HepG2 (cell line): Measurements from ENCODE around the gene DSC2. TPM values are rescaled to one million over a fixed set of nuclear protein-coding genes. Genes with fewer than 3 reads are reported as not detected.

ENCODE experiments used
- CBX2 ChIP-seq, 2 experiments: fragments of 200-600 bp in 1 of 2; sonication (generic); formaldehyde crosslinking in 1 of 2; IDR thresholded peaks; 2 replicates each; pipeline versions ENCODE4 v1.7.0 to v1.8.1; 2018 to 2022; ENCODE audit warnings: low read depth in 2 of 2, low read length in 1 of 2, mild to moderate bottlenecking in 1 of 2, missing genetic modification reagents in 1 of 2
- ETV5 ChIP-seq: IDR thresholded peaks from 2 replicates; pipeline ENCODE4 v1.6.1; 2018; ENCODE audit warnings: missing biosample characterization, missing genetic modification reagents, inconsistent platforms, borderline replicate concordance
- FOXK2 ChIP-seq: fragments of 450-650 bp; IDR thresholded peaks from 2 replicates; pipeline ENCODE4 v1.6.1; 2016
- GPN1 ChIP-seq: sonication (generic); formaldehyde crosslinking; IDR thresholded peaks from 2 replicates; pipeline ENCODE4 v1.5.1; 2020; ENCODE audit warnings: missing genetic modification reagents, borderline replicate concordance
- KDM1A ChIP-seq: IDR thresholded peaks from 2 replicates; pipeline ENCODE4 v1.6.1; 2016; ENCODE audit warnings: missing compliant biosample characterization
- SCMH1 ChIP-seq: sonication (generic); formaldehyde crosslinking; IDR thresholded peaks from 2 replicates; pipeline ENCODE4 v1.9.0; 2021; ENCODE audit warnings: missing genetic modification reagents, mild to moderate bottlenecking, borderline replicate concordance
- SNRNP70 ChIP-seq: fragments of 200-400 bp; formaldehyde crosslinking; IDR thresholded peaks from 2 replicates; pipeline ENCODE4 v1.6.1; 2017; ENCODE audit warnings: mild to moderate bottlenecking, low read depth, low read length, moderate library complexity
- STAG1 ChIP-seq: sonication (generic); formaldehyde crosslinking; IDR thresholded peaks from 2 replicates; pipeline ENCODE4 v1.4.0; 2020; ENCODE audit warnings: missing genetic modification reagents
- ZFP41 ChIP-seq: sonication (generic); formaldehyde crosslinking; IDR thresholded peaks from 2 replicates; pipeline ENCODE4 v1.4.0; 2020; ENCODE audit warnings: mild to moderate bottlenecking, missing genetic modification reagents, borderline replicate concordance
- ZKSCAN1 ChIP-seq: fragments of 150-350 bp; IDR thresholded peaks from 2 replicates; pipeline ENCODE4 v1.6.1; 2014; ENCODE audit warnings: low read length
- ZNF335 ChIP-seq: sonication (generic); formaldehyde crosslinking; IDR thresholded peaks from 2 replicates; pipeline ENCODE4 v1.4.0; 2020; ENCODE audit warnings: missing genetic modification reagents
- ZNF350 ChIP-seq: sonication (generic); formaldehyde crosslinking; IDR thresholded peaks from 2 replicates; pipeline ENCODE4 v1.4.0; 2020; ENCODE audit warnings: mild to moderate bottlenecking, low read depth, missing genetic modification reagents, borderline replicate concordance
- ZNF552 ChIP-seq: sonication (generic); formaldehyde crosslinking; IDR thresholded peaks from 2 replicates; pipeline ENCODE4 v1.9.0; 2022; ENCODE audit warnings: missing genetic modification reagents, mild to moderate bottlenecking, borderline replicate concordance
- ZNF614 ChIP-seq: IDR thresholded peaks from 2 replicates; pipeline ENCODE4 v1.6.1; 2018; ENCODE audit warnings: missing biosample characterization, missing genetic modification reagents, inconsistent platforms, borderline replicate concordance
- ZSCAN31 ChIP-seq: sonication (generic); formaldehyde crosslinking; IDR thresholded peaks from 2 replicates; pipeline ENCODE4 v1.5.0; 2020; ENCODE audit warnings: low read depth, mild to moderate bottlenecking, missing genetic modification reagents
- polyA plus RNA-seq, 8 experiments: library from polyadenylated mRNA; depleted of rRNA in 3 of 8; stranded (reverse) in 7 of 8; unstranded in 1 of 8; fragments of >200 nt; fragmentation: Illumina TruSeq in 4 of 8; extraction: Trizol in 4 of 8; gene quantifications; 2 replicates each; pipeline versions ENCODE4 v1.2.1 to v1.2.3, GENCODE V29; 2011 to 2016; ENCODE audit warnings: low read depth in 4 of 8, missing spikeins in 1 of 8, mixed read lengths in 1 of 8; ENCODE audit not compliant: insufficient read depth in 1 of 8
- total RNA-seq, 5 experiments: library from RNA; depleted of rRNA; stranded (reverse); fragments of >200 nt; fragmentation: Illumina TruSeq; extraction: Trizol; gene quantifications; 2 replicates each; pipeline ENCODE4 v1.2.3, GENCODE V29; 2016; ENCODE audit warnings: low read depth in 1 of 5
- TF ChIP-seq, protein P1 (sequence below): sonication (generic); formaldehyde crosslinking; IDR thresholded peaks from 2 replicates; pipeline ENCODE4 v1.5.0; 2020; ENCODE audit warnings: mild to moderate bottlenecking, missing genetic modification reagents
- TF ChIP-seq, protein P2 (sequence below): sonication (generic); formaldehyde crosslinking; IDR thresholded peaks from 2 replicates; pipeline ENCODE4 v1.5.0; 2020; ENCODE audit warnings: missing genetic modification reagents
- TF ChIP-seq, protein P3 (sequence below): sonication (generic); formaldehyde crosslinking; IDR thresholded peaks from 2 replicates; pipeline ENCODE4 v1.5.1; 2020; ENCODE audit warnings: mild to moderate bottlenecking, missing genetic modification reagents, borderline replicate concordance
- TF ChIP-seq, protein P4 (sequence below): sonication (generic); formaldehyde crosslinking; IDR thresholded peaks from 2 replicates; pipeline ENCODE4 v1.8.0; 2022; ENCODE audit warnings: missing genetic modification reagents, mild to moderate bottlenecking, moderate library complexity, borderline replicate concordance
- TF ChIP-seq, protein P5 (sequence below): sonication (generic); formaldehyde crosslinking; conservative IDR thresholded peaks from 2 replicates; pipeline ENCODE4 v1.5.0; 2020; ENCODE audit warnings: missing genetic modification reagents

Gene DSC2
- total and polyA plus RNA-seq, 2 of the 13 experiments (the other 11 are each of a cell fraction or from before 2014, with no cell fraction given) = 7.2 to 24.9 TPM

DNA sequence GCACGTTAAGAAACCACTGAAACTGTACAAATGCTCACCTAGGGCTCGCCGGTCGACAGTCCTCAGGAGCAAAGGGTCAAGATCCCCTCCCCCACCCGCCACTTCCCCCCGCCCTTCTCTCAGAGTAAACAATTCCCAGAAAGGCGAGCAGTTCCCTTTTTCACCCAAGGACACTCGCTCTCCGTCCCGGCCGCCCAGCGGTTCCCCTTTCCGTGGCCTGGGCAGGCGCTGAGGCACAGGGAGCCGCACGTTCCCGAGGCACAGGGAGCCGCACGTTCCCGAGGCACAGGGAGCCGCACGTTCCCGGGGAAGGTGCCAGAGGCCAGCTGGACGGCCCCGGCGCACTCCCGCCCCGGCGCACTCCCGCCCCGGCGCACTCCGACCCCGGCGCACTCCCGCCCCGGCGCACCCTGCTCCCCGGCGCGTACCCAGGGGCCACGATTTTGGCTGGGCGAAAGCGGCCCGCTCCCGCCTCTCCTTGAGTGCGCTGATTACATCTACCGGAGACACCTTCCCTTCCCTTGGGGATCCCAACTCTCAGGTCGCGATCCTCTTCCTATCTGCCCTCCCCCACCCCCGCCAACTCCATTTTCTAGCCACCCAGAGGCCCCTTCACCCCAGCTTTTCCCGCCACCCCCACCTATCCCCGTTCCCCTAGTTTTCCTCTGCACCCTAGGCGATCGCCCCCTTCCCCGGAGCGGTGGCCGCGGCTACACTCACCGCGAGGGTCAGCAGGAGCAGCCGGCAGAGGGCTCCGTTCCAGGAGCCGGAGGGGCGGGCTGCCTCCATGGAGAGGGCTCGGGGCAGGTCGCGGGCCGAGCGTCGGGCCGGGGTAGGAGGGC lies 817 bp downstream of the DSC2 start (continued):
- TF ChIP-seq STAG1 (CRISPR knock-in tag) (0 out of 2 replicates have a peak, but pooled peaks have one; percentile 17), ZNF614 (no peak), ZFP41 (no peak), ZNF552 (CRISPR knock-in tag) (no peak), ZSCAN31 (CRISPR knock-in tag) (0 out of 2 replicates have a peak, but pooled peaks have one; percentile 32), ZKSCAN1 (no peak), CBX2 (IDR thresholded peaks at IDR 0.05; ENCODE audit: low read depth, low read length) (no peak), CBX2 (CRISPR knock-in tag; IDR thresholded peaks at IDR 0.05; ENCODE audit: low read depth) (no peak), SCMH1 (CRISPR knock-in tag) (no peak), KDM1A (CRISPR knock-in tag) (no peak), FOXK2 (no peak), ZNF335 (CRISPR knock-in tag) (0 out of 2 replicates have a peak, but pooled peaks have one; percentile 13), ETV5 (CRISPR knock-in tag) (no peak), GPN1 (CRISPR knock-in tag) (no peak), ZNF350 (no peak), SNRNP70 (no peak)
- TF ChIP-seq, protein P1, sequence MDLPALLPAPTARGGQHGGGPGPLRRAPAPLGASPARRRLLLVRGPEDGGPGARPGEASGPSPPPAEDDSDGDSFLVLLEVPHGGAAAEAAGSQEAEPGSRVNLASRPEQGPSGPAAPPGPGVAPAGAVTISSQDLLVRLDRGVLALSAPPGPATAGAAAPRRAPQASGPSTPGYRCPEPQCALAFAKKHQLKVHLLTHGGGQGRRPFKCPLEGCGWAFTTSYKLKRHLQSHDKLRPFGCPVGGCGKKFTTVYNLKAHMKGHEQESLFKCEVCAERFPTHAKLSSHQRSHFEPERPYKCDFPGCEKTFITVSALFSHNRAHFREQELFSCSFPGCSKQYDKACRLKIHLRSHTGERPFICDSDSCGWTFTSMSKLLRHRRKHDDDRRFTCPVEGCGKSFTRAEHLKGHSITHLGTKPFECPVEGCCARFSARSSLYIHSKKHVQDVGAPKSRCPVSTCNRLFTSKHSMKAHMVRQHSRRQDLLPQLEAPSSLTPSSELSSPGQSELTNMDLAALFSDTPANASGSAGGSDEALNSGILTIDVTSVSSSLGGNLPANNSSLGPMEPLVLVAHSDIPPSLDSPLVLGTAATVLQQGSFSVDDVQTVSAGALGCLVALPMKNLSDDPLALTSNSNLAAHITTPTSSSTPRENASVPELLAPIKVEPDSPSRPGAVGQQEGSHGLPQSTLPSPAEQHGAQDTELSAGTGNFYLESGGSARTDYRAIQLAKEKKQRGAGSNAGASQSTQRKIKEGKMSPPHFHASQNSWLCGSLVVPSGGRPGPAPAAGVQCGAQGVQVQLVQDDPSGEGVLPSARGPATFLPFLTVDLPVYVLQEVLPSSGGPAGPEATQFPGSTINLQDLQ (CRISPR knock-in tag) = no peak
- TF ChIP-seq, protein P2, sequence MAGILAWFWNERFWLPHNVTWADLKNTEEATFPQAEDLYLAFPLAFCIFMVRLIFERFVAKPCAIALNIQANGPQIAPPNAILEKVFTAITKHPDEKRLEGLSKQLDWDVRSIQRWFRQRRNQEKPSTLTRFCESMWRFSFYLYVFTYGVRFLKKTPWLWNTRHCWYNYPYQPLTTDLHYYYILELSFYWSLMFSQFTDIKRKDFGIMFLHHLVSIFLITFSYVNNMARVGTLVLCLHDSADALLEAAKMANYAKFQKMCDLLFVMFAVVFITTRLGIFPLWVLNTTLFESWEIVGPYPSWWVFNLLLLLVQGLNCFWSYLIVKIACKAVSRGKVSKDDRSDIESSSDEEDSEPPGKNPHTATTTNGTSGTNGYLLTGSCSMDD = no peak
- TF ChIP-seq, protein P3, sequence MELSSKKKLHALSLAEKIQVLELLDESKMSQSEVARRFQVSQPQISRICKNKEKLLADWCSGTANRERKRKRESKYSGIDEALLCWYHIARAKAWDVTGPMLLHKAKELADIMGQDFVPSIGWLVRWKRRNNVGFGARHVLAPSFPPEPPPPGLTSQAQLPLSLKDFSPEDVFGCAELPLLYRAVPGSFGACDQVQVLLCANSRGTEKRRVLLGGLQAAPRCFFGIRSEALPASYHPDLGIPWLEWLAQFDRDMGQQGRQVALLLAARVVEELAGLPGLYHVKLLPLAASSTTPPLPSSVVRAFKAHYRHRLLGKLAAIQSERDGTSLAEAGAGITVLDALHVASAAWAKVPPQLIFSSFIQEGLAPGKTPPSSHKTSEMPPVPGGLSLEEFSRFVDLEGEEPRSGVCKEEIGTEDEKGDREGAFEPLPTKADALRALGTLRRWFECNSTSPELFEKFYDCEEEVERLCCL (CRISPR knock-in tag) = no peak
- TF ChIP-seq, protein P4, sequence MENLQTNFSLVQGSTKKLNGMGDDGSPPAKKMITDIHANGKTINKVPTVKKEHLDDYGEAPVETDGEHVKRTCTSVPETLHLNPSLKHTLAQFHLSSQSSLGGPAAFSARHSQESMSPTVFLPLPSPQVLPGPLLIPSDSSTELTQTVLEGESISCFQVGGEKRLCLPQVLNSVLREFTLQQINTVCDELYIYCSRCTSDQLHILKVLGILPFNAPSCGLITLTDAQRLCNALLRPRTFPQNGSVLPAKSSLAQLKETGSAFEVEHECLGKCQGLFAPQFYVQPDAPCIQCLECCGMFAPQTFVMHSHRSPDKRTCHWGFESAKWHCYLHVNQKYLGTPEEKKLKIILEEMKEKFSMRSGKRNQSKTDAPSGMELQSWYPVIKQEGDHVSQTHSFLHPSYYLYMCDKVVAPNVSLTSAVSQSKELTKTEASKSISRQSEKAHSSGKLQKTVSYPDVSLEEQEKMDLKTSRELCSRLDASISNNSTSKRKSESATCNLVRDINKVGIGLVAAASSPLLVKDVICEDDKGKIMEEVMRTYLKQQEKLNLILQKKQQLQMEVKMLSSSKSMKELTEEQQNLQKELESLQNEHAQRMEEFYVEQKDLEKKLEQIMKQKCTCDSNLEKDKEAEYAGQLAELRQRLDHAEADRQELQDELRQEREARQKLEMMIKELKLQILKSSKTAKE = no peak
- TF ChIP-seq, protein P5, sequence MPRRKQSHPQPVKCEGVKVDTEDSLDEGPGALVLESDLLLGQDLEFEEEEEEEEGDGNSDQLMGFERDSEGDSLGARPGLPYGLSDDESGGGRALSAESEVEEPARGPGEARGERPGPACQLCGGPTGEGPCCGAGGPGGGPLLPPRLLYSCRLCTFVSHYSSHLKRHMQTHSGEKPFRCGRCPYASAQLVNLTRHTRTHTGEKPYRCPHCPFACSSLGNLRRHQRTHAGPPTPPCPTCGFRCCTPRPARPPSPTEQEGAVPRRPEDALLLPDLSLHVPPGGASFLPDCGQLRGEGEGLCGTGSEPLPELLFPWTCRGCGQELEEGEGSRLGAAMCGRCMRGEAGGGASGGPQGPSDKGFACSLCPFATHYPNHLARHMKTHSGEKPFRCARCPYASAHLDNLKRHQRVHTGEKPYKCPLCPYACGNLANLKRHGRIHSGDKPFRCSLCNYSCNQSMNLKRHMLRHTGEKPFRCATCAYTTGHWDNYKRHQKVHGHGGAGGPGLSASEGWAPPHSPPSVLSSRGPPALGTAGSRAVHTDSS (CRISPR knock-in tag) = no peak
